Brain microvascular endothelial cell (primary cell): ENCODE results near the gene NEDD9.

Experiments used
- DNase-seq: peaks from one replicate; pipeline ENCODE4 v3.0.0-alpha.2; 2020
- H3K27ac ChIP-seq: fragments of 250-450 bp; sonication (Bioruptor Pico); 2 replicates; pipeline ENCODE4 v1.5.1; 2020; ENCODE audit warnings: mild to moderate bottlenecking, moderate library complexity
- H3K27me3 ChIP-seq: fragments of 250-450 bp; sonication (Bioruptor Pico); replicated peaks from 2 replicates; pipeline ENCODE4 v1.5.1; 2020; ENCODE audit warnings: mild to moderate bottlenecking
- H3K36me3 ChIP-seq: fragments of 250-450 bp; sonication (Bioruptor Pico); replicated peaks from 2 replicates; pipeline ENCODE4 v1.5.1; 2020; ENCODE audit warnings: mild to moderate bottlenecking
- H3K4me3 ChIP-seq: 2 replicates; pipeline ENCODE4 v1.5.1; 2011; ENCODE audit warnings: low read depth, mild to moderate bottlenecking, control low read depth, low read length, moderate library complexity
- CTCF ChIP-seq: IDR thresholded peaks from 2 replicates; pipeline ENCODE4 v1.5.1; 2011; ENCODE audit warnings: low read depth, mild to moderate bottlenecking, moderate library complexity, low read length, control low read depth, inconsistent platforms; ENCODE audit errors: missing control alignments
- in situ Hi-C: cut with HindIII; loops from 2 replicates; pipeline ENCODE4 v1.10.0; 2017; ENCODE audit warnings: low sequenced_read_pairs, low pct_ligation_motif_present

Gene NEDD9

GRCh38 chr6:11232193-11232769 is at the start of gene NEDD9:
Gene NEDD9 (minus strand): TSS chr6:11232668. CDS start chr6:11232515, 153 bp downstream.
- peak; percentile 98 for DNase-seq
- in situ Hi-C loops, result no loop called here
- no peaks in the 10 kb centered on the region for H3K36me3 ChIP-seq
- peak within 1 kb of the TSS; percentile 86 for H3K27ac ChIP-seq
- no peak for TF ChIP-seq CTCF
- no peaks in the 10 kb centered on the region for H3K27me3 ChIP-seq
- peak within 1 kb of the TSS; percentile 96 for H3K4me3 ChIP-seq

GRCh38 chr6:11282245-11282644 is 49.8 kb upstream of the NEDD9 start:
- Histone ChIP-seq H3K4me3 (no peak overlapping the region), H3K36me3 (no peaks in the 10 kb centered on the region), H3K27me3 (no peaks in the 10 kb centered on the region), H3K27ac (no peak overlapping the region)
- TF ChIP-seq CTCF, result no peak
- no peak for DNase-seq
- in situ Hi-C loops, result no loop called here

- TF ChIP-seq CTCF, result no peak
- Histone ChIP-seq H3K36me3 (no peaks in the 10 kb centered on the region), H3K27me3 (no peaks in the 10 kb centered on the region), H3K27ac (no peak overlapping the region), H3K4me3 (no peak overlapping the region)
- in situ Hi-C loops, result no loop called here
- no peak for DNase-seq
These were observed 47.9 kb upstream of the NEDD9 start for GRCh38 chr6:11280394-11280793.

- in situ Hi-C loops, result no loop called here
These were observed 46.8 kb upstream of the NEDD9 start for GRCh38 chr6:11279284-11279689.

GRCh38 chr6:11278207-11278559 is 45.7 kb upstream of the NEDD9 start:
- H3K27me3 ChIP-seq, result no peaks in the 10 kb centered on the region
- H3K4me3 ChIP-seq, result no peak overlapping the region
- H3K27ac ChIP-seq, result peak overlapping the region; percentile 55
- in situ Hi-C loops, result no loop called here
- H3K36me3 ChIP-seq, result no peaks in the 10 kb centered on the region
- no peak for TF ChIP-seq CTCF
- no peak for DNase-seq

More at GRCh38 chr6:11279284-11279689, 46.8 kb upstream of the NEDD9 start:
- H3K27me3 ChIP-seq, result no peaks in the 10 kb centered on the region
- H3K36me3 ChIP-seq, result no peaks in the 10 kb centered on the region
- H3K4me3 ChIP-seq, result no peak overlapping the region
- no peak for TF ChIP-seq CTCF
- no peak overlapping the region for H3K27ac ChIP-seq
- no peak for DNase-seq
